HS-27A (cell line): ENCODE results near the gene PRR13.
"Not testable (repeated sequence)": the region's sequence is repeated elsewhere in the genome, so short reads cannot be mapped to it uniquely, and the experiment has no call there.

Source experiments
- DNase-seq: peaks from one replicate; pipeline ENCODE4 v3.0.0-alpha.2; 2012; ENCODE audit warnings: low read depth, missing footprints

PRR13 gene

GRCh38 chr12:53439582-53439981, 2.0 kb upstream of the PRR13 start:
- not testable (repeated sequence) for DNase-seq

- no peak for DNase-seq
Measured at GRCh38 chr12:53443955-53444354, 2.4 kb downstream of the PRR13 start.

- not testable (repeated sequence) for DNase-seq
Measured at GRCh38 chr12:53444593-53445325, 3.2 kb downstream of the PRR13 start.

GRCh38 chr12:53450936-53451335, 9.4 kb downstream of the PRR13 start:
- DNase-seq = no peak

- peak; percentile 96 for DNase-seq
Measured at GRCh38 chr12:53451661-53452158, 10.2 kb downstream of the PRR13 start, which contains the start of gene PCBP2. TSS of gene PCBP2 (plus strand) at chr12:53452102. CDS start at chr12:53454801, 2,699 bp downstream.

- DNase-seq = peak; percentile 58
Measured at GRCh38 chr12:53452159-53453077, 10.9 kb downstream of the PRR13 start.

- DNase-seq = no peak
Measured at GRCh38 chr12:53453953-53454640, 12.6 kb downstream of the PRR13 start.

GRCh38 chr12:53454707-53455106, 13.2 kb downstream of the PRR13 start:
- no peak for DNase-seq

GRCh38 chr12:53456654-53457366, 15.3 kb downstream of the PRR13 start:
- no peak for DNase-seq

GRCh38 chr12:53459097-53459496, 17.6 kb downstream of the PRR13 start:
- no peak for DNase-seq

- DNase-seq = no peak
Measured at GRCh38 chr12:53461059-53461458, 19.5 kb downstream of the PRR13 start.

GRCh38 chr12:53461591-53461990, 20.1 kb downstream of the PRR13 start:
- no peak for DNase-seq

GRCh38 chr12:53462935-53463334, 21.4 kb downstream of the PRR13 start:
- DNase-seq = no peak

- DNase-seq = no peak
Measured at GRCh38 chr12:53463802-53464560, 22.4 kb downstream of the PRR13 start.

- DNase-seq = no peak
Measured at GRCh38 chr12:53464685-53465418, 23.3 kb downstream of the PRR13 start.

GRCh38 chr12:53465679-53466078, 24.1 kb downstream of the PRR13 start:
- no peak for DNase-seq

- no peak for DNase-seq
Measured at GRCh38 chr12:53466640-53467039, 25.1 kb downstream of the PRR13 start.

- no peak for DNase-seq
Measured at GRCh38 chr12:53467082-53467481, 25.5 kb downstream of the PRR13 start.

- DNase-seq = no peak
Measured at GRCh38 chr12:53467880-53468279, 26.3 kb downstream of the PRR13 start.

GRCh38 chr12:53468282-53468681, 26.7 kb downstream of the PRR13 start:
- no peak for DNase-seq
